K562 (cell line): ENCODE results near the gene PPM1F. TPM values are rescaled to one million over a fixed set of nuclear protein-coding genes. Genes with fewer than 3 reads are reported as not detected.

ENCODE experiments used
- ATAC-seq: fragments of 200-7000 bp; cut with Tn5 transposase; 3 replicates; pipeline ENCODE4 v1.9.1; 2020; ENCODE audit warnings: moderate library complexity
- BruUV-seq: library from RNA; stranded (reverse); fragments of 400-500 nt; replicated peaks from 2 replicates; lab custom pipeline; 2021; lab: Mats Ljungman, UMichigan
- CTCF ChIA-PET: fragments of 300-600 bp; formaldehyde crosslinking; extraction: SDS; loops from one replicate; lab custom pipeline; 2021; ENCODE audit warnings: low intra/inter-chr PET ratio; lab: Yijun Ruan, JAX
- POLR2A ChIA-PET: fragments of 300-600, 350-650 bp; sonication (Branson Sonifier 250); formaldehyde crosslinking; extraction: SDS; loops from one replicate; lab custom pipeline; 2021; ENCODE audit warnings: antibody characterized with exemption, inconsistent platforms; lab: Yijun Ruan, JAX
- DNase-seq, 4 experiments: peaks; one replicate each; pipeline versions ENCODE4 v3.0.0 to v3.0.0-alpha.2; 2011 to 2018; ENCODE audit warnings: low spot score in 3 of 4, mixed read lengths in 3 of 4; ENCODE audit errors: extremely low read depth in 1 of 4
- FAIRE-seq: peaks from 2 replicates; lab custom pipeline; 2011; peaks lifted over from hg19 to GRCh38; lab: Jason Lieb, UNC
- H2AFZ ChIP-seq: 2 replicates; pipeline ENCODE4 v1.6.0; 2011; ENCODE audit warnings: low read depth, low read length, control low read depth, inconsistent platforms
- H3K27ac ChIP-seq: fragments of 200-600 bp; 3 replicates; pipeline ENCODE4 v1.8.0; 2011; ENCODE audit warnings: low read depth, mild to moderate bottlenecking, control low read depth, inconsistent platforms, low read length, moderate library complexity, mixed read lengths; ENCODE audit errors: extremely low read depth
- H3K27me3 ChIP-seq, 2 experiments: fragments of 300-600 bp in 1 of 2; 2 replicates in 1 of 2; 3 replicates in 1 of 2; pipeline versions ENCODE4 v1.6.0 to v1.8.0; 2011; ENCODE audit warnings: inconsistent platforms in 2 of 2, low read length in 2 of 2, mild to moderate bottlenecking in 1 of 2, mixed read lengths in 1 of 2, moderate library complexity in 1 of 2; ENCODE audit not compliant: control insufficient read depth in 2 of 2, insufficient read depth in 2 of 2
- H3K36me3 ChIP-seq: fragments of 300-600 bp; 3 replicates; pipeline ENCODE4 v1.8.0; 2011; ENCODE audit warnings: mild to moderate bottlenecking, low read length, inconsistent platforms; ENCODE audit not compliant: control insufficient read depth, insufficient read depth
- H3K4me1 ChIP-seq, 2 experiments: fragments of 200-600 bp in 1 of 2; replicated peaks in 1 of 2; 2 replicates in 1 of 2; 3 replicates in 1 of 2; pipeline versions ENCODE4 v1.5.1 to v1.8.0; 2011; ENCODE audit warnings: inconsistent platforms in 2 of 2, low read length in 2 of 2, mild to moderate bottlenecking in 1 of 2, mixed read lengths in 1 of 2, moderate library complexity in 1 of 2; ENCODE audit not compliant: control insufficient read depth in 2 of 2, insufficient read depth in 2 of 2
- H3K4me2 ChIP-seq: 2 replicates; pipeline ENCODE4 v1.6.1; 2011; ENCODE audit warnings: low read length, control low read depth, inconsistent platforms, mixed read lengths; ENCODE audit not compliant: insufficient read depth
- H3K4me3 ChIP-seq: fragments of 200-600 bp; sonication (generic), shearing (Covaris generic); 2 replicates; pipeline ENCODE4 v1.5.1; 2016; ENCODE audit warnings: control low read depth, inconsistent platforms
- H3K79me2 ChIP-seq: fragments of 200-600 bp; 3 replicates; pipeline ENCODE4 v1.8.0; 2011; ENCODE audit warnings: low read length, inconsistent platforms; ENCODE audit not compliant: control insufficient read depth, insufficient read depth
- H3K9ac ChIP-seq, 2 experiments: 2 replicates each; pipeline versions ENCODE4 v1.6.0 to v1.6.1; 2011; ENCODE audit warnings: low read depth in 2 of 2, low read length in 2 of 2, control low read depth in 1 of 2, inconsistent platforms in 1 of 2, mild to moderate bottlenecking in 1 of 2, mixed read lengths in 1 of 2; ENCODE audit not compliant: insufficient read depth in 1 of 2
- H3K9me1 ChIP-seq: one replicate; pipeline ENCODE4 v1.6.0; 2011; ENCODE audit warnings: inconsistent platforms, mild to moderate bottlenecking, low read length, moderate library complexity; ENCODE audit not compliant: control insufficient read depth, insufficient read depth
- H3K9me3 ChIP-seq: replicated peaks from 2 replicates; pipeline ENCODE4 v1.5.1; 2011; ENCODE audit warnings: low read depth, low read length, inconsistent platforms; ENCODE audit not compliant: control insufficient read depth, insufficient read depth
- H4K20me1 ChIP-seq: replicated peaks from 2 replicates; pipeline ENCODE4 v1.6.1; 2011; ENCODE audit warnings: low read length, inconsistent platforms, mixed read lengths; ENCODE audit not compliant: control insufficient read depth, insufficient read depth
- CBFB ChIP-seq: sonication (generic); formaldehyde crosslinking; IDR thresholded peaks from 2 replicates; pipeline ENCODE4 v1.4.0; 2020; ENCODE audit warnings: mild to moderate bottlenecking, missing genetic modification reagents
- CBX3 ChIP-seq, 2 experiments: IDR thresholded peaks; 1 replicate in 1 of 2; 2 replicates in 1 of 2; pipeline ENCODE4 v1.6.1; 2012; ENCODE audit warnings: inconsistent platforms in 2 of 2, low read length in 2 of 2, borderline replicate concordance in 1 of 2, control low read depth in 1 of 2
- E2F3 ChIP-seq: fragments of 250-450 bp; sonication (Bioruptor Pico); IDR thresholded peaks from 2 replicates; pipeline ENCODE4 v1.4.0; 2020; ENCODE audit warnings: mild to moderate bottlenecking
- GTF2E2 ChIP-seq: fragments of 200-800 bp; sonication (Bioruptor generic); IDR thresholded peaks from 2 replicates; pipeline ENCODE4 v1.6.1; 2016; ENCODE audit warnings: missing genetic modification characterization, missing compliant biosample characterization
- HMGXB4 ChIP-seq: sonication (generic); formaldehyde crosslinking; IDR thresholded peaks from 2 replicates; pipeline ENCODE4 v1.8.1; 2023; ENCODE audit warnings: mild to moderate bottlenecking, missing genetic modification reagents
- KDM2B ChIP-seq: fragments of 250-450 bp; sonication (Bioruptor Pico); IDR thresholded peaks from 2 replicates; pipeline ENCODE4 v1.8.0; 2021; ENCODE audit warnings: mild to moderate bottlenecking, moderate library complexity
- KDM5B ChIP-seq: fragments of 200-600 bp; sonication (generic); IDR thresholded peaks from 2 replicates; pipeline ENCODE4 v1.6.1; 2012; ENCODE audit warnings: low read depth, mild to moderate bottlenecking, moderate library complexity, low read length, control low read depth, inconsistent platforms; ENCODE audit not compliant: insufficient replicate concordance
- KLF1 ChIP-seq: fragments of 450-650 bp; IDR thresholded peaks from 2 replicates; pipeline ENCODE4 v1.6.1; 2016; ENCODE audit warnings: missing genetic modification characterization, missing compliant biosample characterization
- RBBP5 ChIP-seq: fragments of 200-600 bp; sonication (generic); IDR thresholded peaks from 2 replicates; pipeline ENCODE4 v1.6.1; 2012; ENCODE audit warnings: borderline replicate concordance, mild to moderate bottlenecking, low read length, control low read depth, inconsistent platforms; ENCODE audit not compliant: insufficient read depth, poor library complexity, severe bottlenecking
- RUNX1 ChIP-seq: sonication (generic); IDR thresholded peaks from 2 replicates; pipeline ENCODE4 v1.6.1; 2016; ENCODE audit warnings: antibody characterized with exemption, low read depth
- SMC3 ChIP-seq: conservative IDR thresholded peaks from 2 replicates; pipeline ENCODE4 v1.6.1; 2011; ENCODE audit warnings: low read depth, low read length, improper control_type of control experiment; ENCODE audit not compliant: insufficient read depth
- SRSF3 ChIP-seq: fragments of 200-400 bp; formaldehyde crosslinking; IDR thresholded peaks from 2 replicates; pipeline ENCODE4 v1.6.1; 2016; ENCODE audit warnings: mild to moderate bottlenecking, low read length, moderate library complexity; ENCODE audit not compliant: insufficient read depth
- USF2 ChIP-seq: sonication (generic); formaldehyde crosslinking; IDR thresholded peaks from 2 replicates; pipeline ENCODE4 v1.5.0; 2020; ENCODE audit warnings: missing genetic modification reagents
- WGBS: fragments of 100-300 bp; shearing (Covaris generic); methylation state at CpG from one replicate; pipeline ENCODE4 v1.1.6; 2016; ENCODE audit warnings: low coverage, mixed read lengths; ENCODE audit not compliant: insufficient coverage; ENCODE audit errors: missing lambda C conversion rate; 5-methylcytosine and 5-hydroxymethylcytosine counted together
- in situ Hi-C: fragments of 300-500 bp; cut with MboI; formaldehyde crosslinking; loops from 4 replicates; pipeline ENCODE4 v1.15.0; 2018; ENCODE audit warnings: inconsistent platforms, mixed read lengths
- intact Hi-C: fragments of 100-400 bp; cut with micrococcal nuclease; formaldehyde crosslinking; loops from 2 replicates; pipeline ENCODE4 v1.14.2; 2022
- polyA plus RNA-seq, 8 experiments: library from polyadenylated mRNA; depleted of rRNA in 4 of 8; stranded (reverse) in 5 of 8; unstranded in 3 of 8; fragments of >200 nt; fragmentation: Nextera tagmentation in 2 of 8; fragmentation: Illumina TruSeq in 1 of 8; extraction: Ambion mirVana in 2 of 8; extraction: Trizol in 1 of 8; gene quantifications; 2 replicates each; pipeline versions ENCODE4 v1.2.1 to v1.2.3, GENCODE V29; 2011 to 2014; ENCODE audit warnings: inconsistent platforms in 1 of 8, missing spikeins in 1 of 8
- total RNA-seq, 7 experiments: library from RNA; depleted of rRNA in 6 of 7; stranded (reverse); fragments of >200 nt in 6 of 7; fragmentation: Illumina TruSeq in 2 of 7; extraction: Trizol in 2 of 7; gene quantifications; 2 replicates each; pipeline versions ENCODE4 v1.2.1 to v1.2.3, GENCODE V29; 2011 to 2021; ENCODE audit warnings: low replicate concordance in 1 of 7
- TF ChIP-seq, protein P1 (sequence below): sonication (generic); formaldehyde crosslinking; IDR thresholded peaks from 2 replicates; pipeline ENCODE4 v1.9.0; 2022; ENCODE audit warnings: mild to moderate bottlenecking, missing genetic modification reagents

Gene PPM1F
- total and polyA plus RNA-seq, 9 of the 15 experiments (the other 6 are each of a cell fraction or from before 2014, with no cell fraction given) = 2.1 to 159 (median 64.0) TPM

GRCh38 chr22:21916309-21916918, 36.2 kb downstream of the PPM1F start (continued):
- no peak for TF ChIP-seq E2F3
- peak; percentile 22; the same call in 1 of the 2 replicates for TF ChIP-seq USF2 (CRISPR knock-in tag)

- H3K9ac ChIP-seq = peak overlapping the region in 1 of 2 experiments; percentile 39; a peak in 1 of 4 replicates
- no peak overlapping the region for H2AFZ ChIP-seq
- H3K9me3 ChIP-seq = no peaks in the 10 kb centered on the region
- peaks cover 5 to 27% of the 10 kb centered on the region in 2 experiments for H3K4me1 ChIP-seq
- FAIRE-seq (no peak), DNase-seq (no peak), ATAC-seq (peak; percentile 17)
- ChIA-PET POLR2A (interaction anchor here (0.6 to 49.7 kb wide), 16 partner anchors 4 to 330 kb away, joined by 3 to 1041 read pairs (median 4); partner anchors contain the start of genes MAPK1 and PPM1F), CTCF (no interaction called here)
- H3K4me3 ChIP-seq = no peak overlapping the region
- H3K4me2 ChIP-seq = no peak overlapping the region
- no TSS peak for BruUV-seq
- WGBS = 33% methylated on average over 4 of the region's 4 CpGs
- no peaks in the 10 kb centered on the region for H3K36me3 ChIP-seq
- no peaks in the 10 kb centered on the region for H3K79me2 ChIP-seq
- no peak overlapping the region for H3K27ac ChIP-seq
- H3K9me1 ChIP-seq = no peaks in the 10 kb centered on the region
- H4K20me1 ChIP-seq = peaks cover 21% of the 10 kb centered on the region
- intact Hi-C loops (no loop called here), in situ Hi-C loops (no loop called here)
- H3K27me3 ChIP-seq = no peaks in the 10 kb centered on the region
- TF ChIP-seq, protein P1, sequence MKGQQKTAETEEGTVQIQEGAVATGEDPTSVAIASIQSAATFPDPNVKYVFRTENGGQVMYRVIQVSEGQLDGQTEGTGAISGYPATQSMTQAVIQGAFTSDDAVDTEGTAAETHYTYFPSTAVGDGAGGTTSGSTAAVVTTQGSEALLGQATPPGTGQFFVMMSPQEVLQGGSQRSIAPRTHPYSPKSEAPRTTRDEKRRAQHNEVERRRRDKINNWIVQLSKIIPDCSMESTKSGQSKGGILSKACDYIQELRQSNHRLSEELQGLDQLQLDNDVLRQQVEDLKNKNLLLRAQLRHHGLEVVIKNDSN = peak; percentile 47; the same call in 1 of the 2 replicates
- TF ChIP-seq SMC3 (0 out of 2 replicates have a peak, but pooled peaks have one; percentile 3), KLF1 (tag) (0 out of 2 replicates have a peak, but pooled peaks have one; percentile 20), KDM5B (peak; percentile 28), SRSF3 (no peak), RUNX1 (0 out of 2 replicates have a peak, but pooled peaks have one; percentile 22), CBX3 (IDR thresholded peaks at IDR 0.05; ENCODE audit: borderline replicate concordance in 1 of 2, low read length in 2 of 2) (peak in 1 of 2 experiments; percentile 59; a peak in 1 of 3 replicates), HMGXB4 (CRISPR knock-in tag) (0 out of 2 replicates have a peak, but pooled peaks have one; percentile 56), RBBP5 (peak; percentile 25), GTF2E2 (tag) (no peak), KDM2B (CRISPR knock-in tag) (no peak), CBFB (CRISPR knock-in tag) (peak; percentile 71; the same call in 1 of the 2 replicates)
Observed at GRCh38 chr22:21915624-21916308, 36.9 kb downstream of the PPM1F start.
